ENCODE measurements around the gene NXNL2. TPM values are rescaled to one million over a fixed set of nuclear protein-coding genes. Genes with fewer than 3 reads are reported as not detected.

The NXNL2 gene
- total RNA-seq, 1 experiment from 2014 or later, result 0.86 TPM

DNA sequence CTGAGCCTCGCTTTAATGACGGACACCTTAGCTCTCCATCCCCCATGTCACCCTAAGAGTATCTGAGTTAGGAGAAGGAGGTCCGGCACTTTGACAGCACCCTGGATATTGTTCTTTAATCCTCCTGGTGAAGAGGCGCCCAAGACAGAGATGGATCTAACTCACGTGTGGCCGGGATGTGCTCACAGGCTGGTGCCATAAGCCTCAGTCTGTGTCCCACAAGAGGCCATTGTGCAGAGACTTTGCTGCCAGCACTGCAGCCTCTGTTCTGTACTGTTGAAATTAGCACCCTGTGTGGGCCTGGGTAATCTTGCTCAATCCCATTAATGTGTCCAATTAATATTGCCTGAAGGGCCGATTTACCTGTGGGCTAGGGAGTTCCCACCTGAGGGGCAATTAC lies 37.7 kb downstream of the NXNL2 start:
- Histone ChIP-seq H4K20me1 (ENCODE audit: insufficient read depth) (no peaks in the 10 kb centered on the region), H3K27me3 (ENCODE audit: insufficient read depth, low read length) (no peaks in the 10 kb centered on the region), H3K9me2 (ENCODE audit: insufficient read depth) (no peaks in the 10 kb centered on the region), H3K9ac (ENCODE audit: low read length) (no peak overlapping the region), H3K4me1 (ENCODE audit: control insufficient read depth in 1 of 2, insufficient read depth in 2 of 2, low read length in 2 of 2) (no peaks in the 10 kb centered on the region), H3K4me2 (ENCODE audit: low read length) (no peak overlapping the region), H2AFZ (ENCODE audit: low read depth, low read length, poor library complexity, severe bottlenecking) (no peak overlapping the region), H3K27ac (ENCODE audit: low read depth, low read length) (no peak overlapping the region), H3K9me3 (ENCODE audit: control insufficient read depth in 1 of 2, insufficient read depth in 1 of 2, low read depth in 1 of 2, low read length in 2 of 2) (no peaks in the 10 kb centered on the region), H3K79me2 (ENCODE audit: insufficient read depth, low read length) (no peaks in the 10 kb centered on the region), H3K36me3 (ENCODE audit: control insufficient read depth in 1 of 2, insufficient read depth in 2 of 2, low read length in 2 of 2) (no peaks in the 10 kb centered on the region), H3K4me3 (replicated peaks in 1 of 2; ENCODE audit: low read depth in 1 of 2, low read length in 2 of 2) (no peak overlapping the region)
- ChIA-PET RAD21 (ENCODE audit: low non-redundant PET in 1 of 2, low total read pairs in 2 of 2, uncharacterized antibody in 2 of 2, unreplicated experiment in 2 of 2) (no interaction called here), POLR2A (no interaction called here), CTCF (no interaction called here)
- no peak for ATAC-seq
- BruUV-seq (replicated peaks), result no TSS peak
- intact Hi-C loops (cut with micrococcal nuclease), result loop anchor here (10.0 kb wide), 1 partner anchor 78 kb away; no protein-coding TSS in a partner anchor
- no peak for TF ChIP-seq ELF1 (IDR thresholded peaks at IDR 0.05; ENCODE audit: borderline replicate concordance, low read depth)
- no peak for TF ChIP-seq YY1 (IDR thresholded peaks at IDR 0.05; ENCODE audit: extremely low read depth, insufficient replicate concordance, low read depth, low read length)
- no peak for TF ChIP-seq EZH2phosphoT487 (IDR thresholded peaks at IDR 0.05; ENCODE audit: borderline replicate concordance)
- TF ChIP-seq SRF (IDR thresholded peaks at IDR 0.05; ENCODE audit: low read depth), result no peak
- TF ChIP-seq ZFX (IDR thresholded peaks at IDR 0.05), result no peak
- no peak for TF ChIP-seq EZH2 (IDR thresholded peaks at IDR 0.05)
- TF ChIP-seq ATF3 (IDR thresholded peaks at IDR 0.05), result no peak
- TF ChIP-seq, protein P1, sequence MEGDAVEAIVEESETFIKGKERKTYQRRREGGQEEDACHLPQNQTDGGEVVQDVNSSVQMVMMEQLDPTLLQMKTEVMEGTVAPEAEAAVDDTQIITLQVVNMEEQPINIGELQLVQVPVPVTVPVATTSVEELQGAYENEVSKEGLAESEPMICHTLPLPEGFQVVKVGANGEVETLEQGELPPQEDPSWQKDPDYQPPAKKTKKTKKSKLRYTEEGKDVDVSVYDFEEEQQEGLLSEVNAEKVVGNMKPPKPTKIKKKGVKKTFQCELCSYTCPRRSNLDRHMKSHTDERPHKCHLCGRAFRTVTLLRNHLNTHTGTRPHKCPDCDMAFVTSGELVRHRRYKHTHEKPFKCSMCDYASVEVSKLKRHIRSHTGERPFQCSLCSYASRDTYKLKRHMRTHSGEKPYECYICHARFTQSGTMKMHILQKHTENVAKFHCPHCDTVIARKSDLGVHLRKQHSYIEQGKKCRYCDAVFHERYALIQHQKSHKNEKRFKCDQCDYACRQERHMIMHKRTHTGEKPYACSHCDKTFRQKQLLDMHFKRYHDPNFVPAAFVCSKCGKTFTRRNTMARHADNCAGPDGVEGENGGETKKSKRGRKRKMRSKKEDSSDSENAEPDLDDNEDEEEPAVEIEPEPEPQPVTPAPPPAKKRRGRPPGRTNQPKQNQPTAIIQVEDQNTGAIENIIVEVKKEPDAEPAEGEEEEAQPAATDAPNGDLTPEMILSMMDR (IDR thresholded peaks at IDR 0.05 in 2 of 3, conservative IDR thresholded peaks at IDR 0.05 in 1 of 3; ENCODE audit: borderline replicate concordance in 1 of 3, insufficient read depth in 1 of 3, low read depth in 2 of 3, low read length in 2 of 3), result no peak
- TF ChIP-seq, protein P2, sequence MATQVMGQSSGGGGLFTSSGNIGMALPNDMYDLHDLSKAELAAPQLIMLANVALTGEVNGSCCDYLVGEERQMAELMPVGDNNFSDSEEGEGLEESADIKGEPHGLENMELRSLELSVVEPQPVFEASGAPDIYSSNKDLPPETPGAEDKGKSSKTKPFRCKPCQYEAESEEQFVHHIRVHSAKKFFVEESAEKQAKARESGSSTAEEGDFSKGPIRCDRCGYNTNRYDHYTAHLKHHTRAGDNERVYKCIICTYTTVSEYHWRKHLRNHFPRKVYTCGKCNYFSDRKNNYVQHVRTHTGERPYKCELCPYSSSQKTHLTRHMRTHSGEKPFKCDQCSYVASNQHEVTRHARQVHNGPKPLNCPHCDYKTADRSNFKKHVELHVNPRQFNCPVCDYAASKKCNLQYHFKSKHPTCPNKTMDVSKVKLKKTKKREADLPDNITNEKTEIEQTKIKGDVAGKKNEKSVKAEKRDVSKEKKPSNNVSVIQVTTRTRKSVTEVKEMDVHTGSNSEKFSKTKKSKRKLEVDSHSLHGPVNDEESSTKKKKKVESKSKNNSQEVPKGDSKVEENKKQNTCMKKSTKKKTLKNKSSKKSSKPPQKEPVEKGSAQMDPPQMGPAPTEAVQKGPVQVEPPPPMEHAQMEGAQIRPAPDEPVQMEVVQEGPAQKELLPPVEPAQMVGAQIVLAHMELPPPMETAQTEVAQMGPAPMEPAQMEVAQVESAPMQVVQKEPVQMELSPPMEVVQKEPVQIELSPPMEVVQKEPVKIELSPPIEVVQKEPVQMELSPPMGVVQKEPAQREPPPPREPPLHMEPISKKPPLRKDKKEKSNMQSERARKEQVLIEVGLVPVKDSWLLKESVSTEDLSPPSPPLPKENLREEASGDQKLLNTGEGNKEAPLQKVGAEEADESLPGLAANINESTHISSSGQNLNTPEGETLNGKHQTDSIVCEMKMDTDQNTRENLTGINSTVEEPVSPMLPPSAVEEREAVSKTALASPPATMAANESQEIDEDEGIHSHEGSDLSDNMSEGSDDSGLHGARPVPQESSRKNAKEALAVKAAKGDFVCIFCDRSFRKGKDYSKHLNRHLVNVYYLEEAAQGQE (IDR thresholded peaks at IDR 0.05; ENCODE audit: low read depth), result no peak
- TF ChIP-seq POLR2A (IDR thresholded peaks at IDR 0.05; ENCODE audit: borderline replicate concordance, extremely low read depth, insufficient read depth, insufficient read length), result no peak
- TF ChIP-seq FOSL1 (IDR thresholded peaks at IDR 0.05; ENCODE audit: low read depth), result no peak
- no peak for DNase-seq (ENCODE audit: low read depth, low spot score)

All from HCT116 (cell line).